GM21576 (cell line): ENCODE results near the gene EIF2S1.

Experiments
- ATAC-seq: cut with Tn5 transposase; IDR thresholded peaks from one replicate; pipeline ENCODE4 v1.9.1; 2021; ENCODE audit warnings: mild to moderate bottlenecking, moderate library complexity; ENCODE audit not compliant: unreplicated experiment

Gene EIF2S1

GRCh38 chr14:67432050-67432564, 72.0 kb downstream of the EIF2S1 start:
- ATAC-seq: no peak

- no peak for ATAC-seq
Observed at GRCh38 chr14:67435603-67436002, 75.5 kb downstream of the EIF2S1 start.
